ENCODE data around the gene CPSF7. TPM values are rescaled to one million over a fixed set of nuclear protein-coding genes. Genes with fewer than 3 reads are reported as not detected.
A peak's percentile ranks its signal among the peaks of the same experiment; 100 is the strongest.

CPSF7 gene
- polyA plus RNA-seq, 1 of the 3 experiments (the other 2 are of a cell fraction) = 44.0 TPM

- 0% methylated on average over 31 of the region's 63 CpGs for WGBS (ENCODE audit: low lambda C conversion rate)
- H3K4me3 ChIP-seq (ENCODE audit: low read depth in 2 of 2, low read length in 1 of 2) = peak within 1 kb of the TSS; percentile 68 to 71
- H3K36me3 ChIP-seq (replicated peaks in 1 of 2; ENCODE audit: control insufficient read depth in 1 of 2, insufficient read depth in 2 of 2, low read length in 1 of 2) = peaks cover 20 to 28% of the 10 kb centered on the region in 2 experiments
- H3K4me2 ChIP-seq = peak within 1 kb of the TSS; percentile 98
- H3K4me1 ChIP-seq (ENCODE audit: control insufficient read depth in 1 of 2, insufficient read depth in 2 of 2, low read depth in 1 of 2, low read length in 1 of 2) = peaks cover 9 to 14% of the 10 kb centered on the region in 2 experiments; a peak in 3 of 4 replicates
- H3K79me2 ChIP-seq (ENCODE audit: insufficient read depth) = peaks cover 49% of the 10 kb centered on the region
- H3F3A ChIP-seq (replicated peaks; ENCODE audit: insufficient read depth) = peaks cover 14% of the 10 kb centered on the region
- no peaks in the 10 kb centered on the region for H3K27me3 ChIP-seq (ENCODE audit: insufficient read depth)
- no peaks in the 10 kb centered on the region for H3K9me2 ChIP-seq
- H2AFZ ChIP-seq (ENCODE audit: low read depth) = peak within 1 kb of the TSS; percentile 69
- no peaks in the 10 kb centered on the region for H4K20me1 ChIP-seq (ENCODE audit: insufficient read depth)
- peak; percentile 93 for DNase-seq
- H3K9ac ChIP-seq = peak within 1 kb of the TSS; percentile 97
- ChIA-PET CTCF (interaction anchor here (1.0 to 12.1 kb wide), 10 partner anchors 9 to 107 kb away, joined by 3 to 101 read pairs (median 5); partner anchors contain the start of gene TMEM216), POLR2A (interaction anchor here (0.6 to 3.9 kb wide), 21 partner anchors 8 to 431 kb away, joined by 3 to 57 read pairs (median 6); partner anchors contain the start of genes CPSF7, DDB1, FEN1 and SDHAF2)
- H3K27ac ChIP-seq (ENCODE audit: low read depth in 2 of 2, low read length in 1 of 2) = peak within 1 kb of the TSS; percentile 98 to 99
- no peaks in the 10 kb centered on the region for H3K9me3 ChIP-seq
- TF ChIP-seq MAX (IDR thresholded peaks at IDR 0.05; ENCODE audit: low read depth) (peak; percentile 90), FOSL2 (IDR thresholded peaks at IDR 0.05; ENCODE audit: borderline replicate concordance, low read depth) (no peak), POLR2AphosphoS5 (IDR thresholded peaks at IDR 0.05; ENCODE audit: low read depth, low read length) (peak; percentile 98), REST (IDR thresholded peaks at IDR 0.05; ENCODE audit: low read depth, low read length) (peak; percentile 43), EZH2phosphoT487 (IDR thresholded peaks at IDR 0.05; ENCODE audit: borderline replicate concordance, low read depth) (no peak), PBX3 (IDR thresholded peaks at IDR 0.05) (peak; percentile 56; the same call in 1 of the 2 replicates), CTCF (IDR thresholded peaks at IDR 0.05) (no peak), NRF1 (IDR thresholded peaks at IDR 0.05; ENCODE audit: low read depth, low read length) (no peak; the same call in 1 of the 2 replicates), TAF1 (IDR thresholded peaks at IDR 0.05; ENCODE audit: borderline replicate concordance, low read depth, low read length) (peak; percentile 88), ZBTB33 (IDR thresholded peaks at IDR 0.05; ENCODE audit: borderline replicate concordance, low read depth) (no peak; the same call in 1 of the 2 replicates), CHD2 (IDR thresholded peaks at IDR 0.05; ENCODE audit: low read length, partially characterized antibody) (peak; percentile 34), YY1 (IDR thresholded peaks at IDR 0.05; ENCODE audit: low read depth) (peak; percentile 95), USF1 (IDR thresholded peaks at IDR 0.05; ENCODE audit: borderline replicate concordance, low read depth) (no peak), MXI1 (IDR thresholded peaks at IDR 0.05; ENCODE audit: low read depth, low read length) (peak; percentile 88), GABPA (IDR thresholded peaks at IDR 0.05; ENCODE audit: low read depth) (peak; percentile 90), RFX5 (IDR thresholded peaks at IDR 0.05; ENCODE audit: low read length) (peak; percentile 59; the same call in 1 of the 2 replicates), USF2 (IDR thresholded peaks at IDR 0.05; ENCODE audit: borderline replicate concordance, low read depth, low read length) (no peak), FOXM1 (IDR thresholded peaks at IDR 0.05; ENCODE audit: low read depth) (peak; percentile 47; the same call in 1 of the 2 replicates), NFIC (IDR thresholded peaks at IDR 0.05; ENCODE audit: borderline replicate concordance) (peak; percentile 5; the same call in 1 of the 2 replicates)
Measured at GRCh38 chr11:61361741-61362541, 67.8 kb downstream of the CPSF7 start, which contains the start of the genes CYB561A3 and TMEM138. TSS of gene CYB561A3 (minus strand) at chr11:61361882. CDS start at chr11:61356713, 5,169 bp downstream. TSS of gene TMEM138 (plus strand) at chr11:61362374. CDS start at chr11:61364391, 2,017 bp downstream.
